ENCODE results near the gene PRICKLE2. TPM values are rescaled to one million over a fixed set of nuclear protein-coding genes. Genes with fewer than 3 reads are reported as not detected.

The PRICKLE2 gene
- total and polyA plus RNA-seq, 2 donors (not counting 3 experiments of a cell fraction or from before 2014, with no cell fraction given): 3.0 to 7.1 TPM

DNA sequence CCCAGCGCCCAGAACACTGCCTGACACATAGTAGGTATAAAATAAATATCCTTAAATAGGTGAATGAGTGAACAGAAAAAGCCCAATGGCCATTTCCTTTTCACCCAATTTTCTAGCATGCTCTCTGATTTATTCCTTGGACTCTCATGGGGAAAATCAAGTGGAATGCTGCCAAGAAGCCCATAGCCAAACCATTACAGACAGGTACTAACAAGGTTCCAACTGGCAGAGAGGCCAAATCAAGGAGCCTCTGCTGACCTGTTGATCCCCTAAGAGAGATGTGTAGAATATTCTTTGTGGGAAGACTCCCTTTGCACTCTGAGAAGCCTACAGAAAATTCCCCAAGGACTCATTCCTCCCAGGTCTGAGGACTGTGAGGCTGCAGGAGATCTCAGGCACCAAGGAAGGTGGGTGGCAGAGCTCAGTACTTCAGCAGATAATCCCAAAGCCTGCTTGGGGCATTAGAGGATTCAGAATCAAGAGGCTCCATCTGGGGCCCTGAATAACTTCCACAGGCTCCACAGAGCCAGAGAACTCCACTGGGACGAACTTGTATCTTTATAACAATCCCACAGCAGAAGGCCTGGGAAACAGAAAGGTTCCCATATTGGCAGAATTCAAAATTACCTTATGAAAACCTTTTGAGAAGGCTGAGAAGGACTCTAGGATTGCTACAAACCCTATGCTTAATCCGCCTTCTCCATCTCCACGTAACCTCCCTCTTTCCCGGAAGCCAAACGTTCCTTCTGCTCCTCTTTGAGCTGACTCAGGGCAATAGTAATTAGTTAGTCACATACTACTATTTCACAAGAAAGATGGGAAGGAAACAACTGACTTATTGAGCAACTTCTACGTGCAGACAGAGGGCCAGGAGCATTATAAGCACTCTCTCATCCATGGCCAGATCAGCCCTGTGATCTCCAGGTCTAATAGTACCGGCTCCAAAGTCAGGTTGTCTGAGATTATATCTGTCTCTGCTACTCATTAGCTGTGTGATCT, 34.5 kb downstream of the PRICKLE2 start:
- TF ChIP-seq POLR2AphosphoS5 (IDR thresholded peaks at IDR 0.05; ENCODE audit: insufficient read depth, low read depth, low read length) (no peak), GATA2 (IDR thresholded peaks at IDR 0.05; ENCODE audit: insufficient read depth, insufficient read length, low read depth, low read length) (peak; percentile 55), POLR2A (IDR thresholded peaks at IDR 0.05; ENCODE audit: low read depth, low read length) (no peak), MYC (IDR thresholded peaks at IDR 0.05; ENCODE audit: low read depth, low read length) (no peak), JUN (IDR thresholded peaks at IDR 0.05; ENCODE audit: borderline replicate concordance, insufficient read depth, insufficient read length, low read depth) (no peak), EZH2 (IDR thresholded peaks at IDR 0.05; ENCODE audit: borderline replicate concordance, low read depth, low read length, severe bottlenecking) (no peak), FOS (IDR thresholded peaks at IDR 0.05; ENCODE audit: borderline replicate concordance, insufficient read depth, low read length) (peak; percentile 61)
- TF ChIP-seq, protein P1, sequence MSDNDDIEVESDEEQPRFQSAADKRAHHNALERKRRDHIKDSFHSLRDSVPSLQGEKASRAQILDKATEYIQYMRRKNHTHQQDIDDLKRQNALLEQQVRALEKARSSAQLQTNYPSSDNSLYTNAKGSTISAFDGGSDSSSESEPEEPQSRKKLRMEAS (IDR thresholded peaks at IDR 0.05; ENCODE audit: insufficient read depth, insufficient read length): no peak
- TF ChIP-seq, protein P2, sequence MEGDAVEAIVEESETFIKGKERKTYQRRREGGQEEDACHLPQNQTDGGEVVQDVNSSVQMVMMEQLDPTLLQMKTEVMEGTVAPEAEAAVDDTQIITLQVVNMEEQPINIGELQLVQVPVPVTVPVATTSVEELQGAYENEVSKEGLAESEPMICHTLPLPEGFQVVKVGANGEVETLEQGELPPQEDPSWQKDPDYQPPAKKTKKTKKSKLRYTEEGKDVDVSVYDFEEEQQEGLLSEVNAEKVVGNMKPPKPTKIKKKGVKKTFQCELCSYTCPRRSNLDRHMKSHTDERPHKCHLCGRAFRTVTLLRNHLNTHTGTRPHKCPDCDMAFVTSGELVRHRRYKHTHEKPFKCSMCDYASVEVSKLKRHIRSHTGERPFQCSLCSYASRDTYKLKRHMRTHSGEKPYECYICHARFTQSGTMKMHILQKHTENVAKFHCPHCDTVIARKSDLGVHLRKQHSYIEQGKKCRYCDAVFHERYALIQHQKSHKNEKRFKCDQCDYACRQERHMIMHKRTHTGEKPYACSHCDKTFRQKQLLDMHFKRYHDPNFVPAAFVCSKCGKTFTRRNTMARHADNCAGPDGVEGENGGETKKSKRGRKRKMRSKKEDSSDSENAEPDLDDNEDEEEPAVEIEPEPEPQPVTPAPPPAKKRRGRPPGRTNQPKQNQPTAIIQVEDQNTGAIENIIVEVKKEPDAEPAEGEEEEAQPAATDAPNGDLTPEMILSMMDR (IDR thresholded peaks at IDR 0.05; ENCODE audit: extremely low read depth in 1 of 2, insufficient read depth in 1 of 2, low read depth in 1 of 2, low read length in 2 of 2): no peak
- dilution Hi-C loops (cut with MboI; ENCODE audit: extremely low pct_ligation_motif_present, low sequenced_read_pairs): no loop called here
- no peak overlapping the region for H3K27ac ChIP-seq (ENCODE audit: insufficient read depth, low read depth, low read length)
- peaks cover 43% of the 10 kb centered on the region for H3K4me1 ChIP-seq (ENCODE audit: control insufficient read depth, extremely low read depth, insufficient read depth, low read length)
- H3K4me2 ChIP-seq (ENCODE audit: insufficient read depth, low read length): no peak overlapping the region
- FAIRE-seq (no peak), DNase-seq (ENCODE audit: low read depth, low spot score) (no peak)
- ChIA-PET CTCF (no interaction called here), POLR2A (no interaction called here)
- no peak overlapping the region for H3K9ac ChIP-seq (replicated peaks; ENCODE audit: extremely low read depth, insufficient read depth, low read length)
- no peaks in the 10 kb centered on the region for H3K27me3 ChIP-seq (ENCODE audit: control insufficient read depth in 2 of 2, insufficient read depth in 2 of 2, low read length in 2 of 2)
- intact Hi-C loops (cut with micrococcal nuclease): no loop called here
- no peak overlapping the region for H3K4me3 ChIP-seq (replicated peaks in 1 of 3; ENCODE audit: insufficient read depth in 1 of 3, low read depth in 1 of 3, low read length in 3 of 3)
- H2AFZ ChIP-seq (ENCODE audit: low read depth, low read length): no peak overlapping the region
- no peaks in the 10 kb centered on the region for H4K20me1 ChIP-seq (replicated peaks; ENCODE audit: control insufficient read depth, extremely low read depth, insufficient read depth, low read length)
- BruUV-seq (replicated peaks): no TSS peak
- H3K36me3 ChIP-seq (ENCODE audit: control insufficient read depth in 2 of 2, extremely low read depth in 1 of 2, insufficient read depth in 2 of 2, low read length in 2 of 2): no peaks in the 10 kb centered on the region
- H3K9me3 ChIP-seq (replicated peaks; ENCODE audit: control insufficient read depth, insufficient read depth, low read length): no peaks in the 10 kb centered on the region
- no peaks in the 10 kb centered on the region for H3K79me2 ChIP-seq (ENCODE audit: control insufficient read depth, insufficient read depth, low read length)
- no peaks in the 10 kb centered on the region for H3K9me1 ChIP-seq (replicated peaks; ENCODE audit: control insufficient read depth, extremely low read depth, insufficient read depth, low read length)
